Stomach (tissue), 4 donors: ENCODE results near the gene TMEM42.

ENCODE experiments used
- CTCF ChIP-seq, 7 experiments: fragments of 450-650 bp in 4 of 7; fragments of 200-600 bp in 3 of 7; sonication (generic) in 3 of 7; IDR thresholded peaks; one replicate each; pipeline ENCODE4 v1.5.1; 2016 to 2019; ENCODE audit warnings: antibody characterized with exemption in 7 of 7, control low read depth in 2 of 7, mild to moderate bottlenecking in 1 of 7
- EP300 ChIP-seq: sonication (generic); formaldehyde crosslinking; IDR thresholded peaks from one replicate; pipeline ENCODE4 v1.6.1; 2017; ENCODE audit warnings: antibody characterized with exemption
- POLR2A ChIP-seq, 4 donors: fragments of 450-650 bp; IDR thresholded peaks; one replicate each; pipeline ENCODE4 v1.6.1; 2016; ENCODE audit warnings: antibody characterized with exemption in 4 of 4, control low read depth in 2 of 4, mild to moderate bottlenecking in 1 of 4, moderate library complexity in 1 of 4
- POLR2AphosphoS5 ChIP-seq, 3 donors: sonication (generic); formaldehyde crosslinking; IDR thresholded peaks; one replicate each; pipeline ENCODE4 v1.6.1; 2016; ENCODE audit warnings: antibody characterized with exemption in 3 of 3

- TF ChIP-seq CTCF (IDR thresholded peaks at IDR 0.05) (no peak), POLR2A (IDR thresholded peaks at IDR 0.05) (no peak), POLR2AphosphoS5 (IDR thresholded peaks at IDR 0.05) (no peak), EP300 (no peak)
These were observed 41.6 kb downstream of the TMEM42 start for GRCh38 chr3:44903314-44903713.
